ENCODE measurements around the gene RHOH. TPM values are rescaled to one million over a fixed set of nuclear protein-coding genes. Genes with fewer than 3 reads are reported as not detected.

RHOH gene
- total RNA-seq, 1 donor from 2014 or later: 11.2 TPM

GRCh38 chr4:40193578-40193977 is 3.3 kb upstream of the RHOH start:
- H4K20me1 ChIP-seq (ENCODE audit: low read depth): no peaks in the 10 kb centered on the region
- Mint-ChIP-seq H3K36me3 (no peaks in the 10 kb centered on the region), H3K4me3 (peak overlapping the region; percentile 9), H3K27me3 (ENCODE audit: insufficient read depth, low read depth) (peaks cover 5% of the 10 kb centered on the region), H3K27ac (no peak overlapping the region), H3K4me1 (peaks cover 60% of the 10 kb centered on the region), H3K9me3 (no peaks in the 10 kb centered on the region)
- peaks cover 42% of the 10 kb centered on the region for H3F3A ChIP-seq (ENCODE audit: low read depth)
- H3K4me1 ChIP-seq: peaks cover 60% of the 10 kb centered on the region
- H3K27me3 ChIP-seq: no peaks in the 10 kb centered on the region
- H3K9me3 ChIP-seq (ENCODE audit: low read depth): no peaks in the 10 kb centered on the region
- H3K27ac ChIP-seq: no peak overlapping the region
- H3K79me2 ChIP-seq (ENCODE audit: low read depth): peaks cover under 1% of the 10 kb centered on the region
- no peak for DNase-seq (ENCODE audit: low spot score)
- TF ChIP-seq, protein P1, sequence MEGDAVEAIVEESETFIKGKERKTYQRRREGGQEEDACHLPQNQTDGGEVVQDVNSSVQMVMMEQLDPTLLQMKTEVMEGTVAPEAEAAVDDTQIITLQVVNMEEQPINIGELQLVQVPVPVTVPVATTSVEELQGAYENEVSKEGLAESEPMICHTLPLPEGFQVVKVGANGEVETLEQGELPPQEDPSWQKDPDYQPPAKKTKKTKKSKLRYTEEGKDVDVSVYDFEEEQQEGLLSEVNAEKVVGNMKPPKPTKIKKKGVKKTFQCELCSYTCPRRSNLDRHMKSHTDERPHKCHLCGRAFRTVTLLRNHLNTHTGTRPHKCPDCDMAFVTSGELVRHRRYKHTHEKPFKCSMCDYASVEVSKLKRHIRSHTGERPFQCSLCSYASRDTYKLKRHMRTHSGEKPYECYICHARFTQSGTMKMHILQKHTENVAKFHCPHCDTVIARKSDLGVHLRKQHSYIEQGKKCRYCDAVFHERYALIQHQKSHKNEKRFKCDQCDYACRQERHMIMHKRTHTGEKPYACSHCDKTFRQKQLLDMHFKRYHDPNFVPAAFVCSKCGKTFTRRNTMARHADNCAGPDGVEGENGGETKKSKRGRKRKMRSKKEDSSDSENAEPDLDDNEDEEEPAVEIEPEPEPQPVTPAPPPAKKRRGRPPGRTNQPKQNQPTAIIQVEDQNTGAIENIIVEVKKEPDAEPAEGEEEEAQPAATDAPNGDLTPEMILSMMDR (IDR thresholded peaks at IDR 0.05): no peak
- TF ChIP-seq EZH2phosphoT487 (IDR thresholded peaks at IDR 0.05) (no peak), EZH2 (IDR thresholded peaks at IDR 0.05) (no peak)
- no peak overlapping the region for H3K4me3 ChIP-seq
- H3K36me3 ChIP-seq: no peaks in the 10 kb centered on the region
- H3K9ac ChIP-seq: no peak overlapping the region
- H3K4me2 ChIP-seq: no peak overlapping the region
- no peak overlapping the region for H2AFZ ChIP-seq (replicated peaks)

DNA sequence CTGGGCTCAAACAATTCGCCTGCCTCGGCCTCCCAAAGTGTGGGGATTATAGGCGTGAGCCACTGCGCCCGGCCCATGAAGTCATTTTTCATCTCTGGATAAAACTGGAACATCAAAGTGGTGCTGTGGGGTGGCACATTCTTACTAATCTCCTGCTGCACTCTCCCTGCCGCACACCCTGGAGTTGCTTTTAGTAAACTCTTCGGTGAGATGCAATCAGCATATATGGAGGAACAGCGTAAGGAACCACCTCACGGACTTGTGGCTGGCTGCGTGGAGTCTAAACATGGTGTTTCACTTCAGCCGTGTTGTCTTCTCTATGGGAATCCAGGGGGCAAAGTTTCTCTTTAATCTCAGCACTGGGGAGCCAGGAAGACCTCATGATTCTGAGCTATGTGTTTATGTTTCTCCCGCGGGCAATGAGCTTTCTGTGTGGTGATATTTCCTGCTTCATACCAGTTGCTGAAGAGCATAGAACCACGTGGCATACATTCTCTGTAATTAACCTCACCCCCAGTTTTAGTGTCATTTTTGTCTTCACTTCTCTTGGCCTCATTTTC is 2.1 kb upstream of the RHOH start:
- Histone ChIP-seq H3K27me3 (no peaks in the 10 kb centered on the region), H3K4me1 (peaks cover 68% of the 10 kb centered on the region), H3K9me3 (ENCODE audit: low read depth) (no peaks in the 10 kb centered on the region), H4K20me1 (ENCODE audit: low read depth) (no peaks in the 10 kb centered on the region), H3F3A (ENCODE audit: low read depth) (peaks cover 38% of the 10 kb centered on the region), H2AFZ (replicated peaks) (no peak overlapping the region), H3K9ac (no peak overlapping the region), H3K36me3 (no peaks in the 10 kb centered on the region), H3K4me2 (no peak overlapping the region), H3K4me3 (no peak overlapping the region), H3K79me2 (ENCODE audit: low read depth) (peaks cover 5% of the 10 kb centered on the region), H3K27ac (no peak overlapping the region)
- no peaks in the 10 kb centered on the region for H3K36me3 Mint-ChIP-seq
- H3K9me3 Mint-ChIP-seq: no peaks in the 10 kb centered on the region
- H3K4me1 Mint-ChIP-seq: peaks cover 71% of the 10 kb centered on the region
- H3K27me3 Mint-ChIP-seq (ENCODE audit: insufficient read depth, low read depth): peaks cover 5% of the 10 kb centered on the region
- peak overlapping the region; percentile 23 for H3K4me3 Mint-ChIP-seq
- no peak for DNase-seq (ENCODE audit: low spot score)
- no peak for TF ChIP-seq EZH2 (IDR thresholded peaks at IDR 0.05)
- TF ChIP-seq, protein P1 (IDR thresholded peaks at IDR 0.05): no peak
- no peak for TF ChIP-seq EZH2phosphoT487 (IDR thresholded peaks at IDR 0.05)
- peak overlapping the region; percentile 21 for H3K27ac Mint-ChIP-seq

- Histone ChIP-seq H4K20me1 (ENCODE audit: low read depth) (no peaks in the 10 kb centered on the region), H3K27me3 (no peaks in the 10 kb centered on the region), H2AFZ (replicated peaks) (no peak overlapping the region), H3K9ac (no peak overlapping the region), H3K27ac (no peak overlapping the region), H3K9me3 (ENCODE audit: low read depth) (no peaks in the 10 kb centered on the region), H3F3A (ENCODE audit: low read depth) (peaks cover 38% of the 10 kb centered on the region), H3K4me2 (no peak overlapping the region), H3K79me2 (ENCODE audit: low read depth) (peaks cover 5% of the 10 kb centered on the region), H3K36me3 (no peaks in the 10 kb centered on the region), H3K4me3 (no peak overlapping the region), H3K4me1 (peaks cover 75% of the 10 kb centered on the region)
- Mint-ChIP-seq H3K27me3 (ENCODE audit: insufficient read depth, low read depth) (peaks cover 7% of the 10 kb centered on the region), H3K36me3 (peaks cover under 1% of the 10 kb centered on the region), H3K9me3 (no peaks in the 10 kb centered on the region), H3K4me1 (peaks cover 77% of the 10 kb centered on the region), H3K27ac (peak overlapping the region; percentile 21), H3K4me3 (peak overlapping the region; percentile 28)
- DNase-seq (ENCODE audit: low spot score): no peak
- TF ChIP-seq, protein P1 (IDR thresholded peaks at IDR 0.05): no peak
- TF ChIP-seq EZH2 (IDR thresholded peaks at IDR 0.05): no peak
- TF ChIP-seq EZH2phosphoT487 (IDR thresholded peaks at IDR 0.05): no peak
These were observed 1.4 kb upstream of the RHOH start for GRCh38 chr4:40195182-40196177.
